Trophoblast cell (in vitro differentiated cells and primary cell): ENCODE measurements around the gene KCNH2.

ENCODE experiments used
- DNase-seq, 2 donors: peaks; one replicate each; pipeline ENCODE4 v3.0.0-alpha.2; 2016
- H2AFZ ChIP-seq: 2 replicates; pipeline ENCODE4 v1.6.1; 2013; ENCODE audit warnings: low read length, moderate library complexity, mild to moderate bottlenecking; ENCODE audit not compliant: insufficient read depth, poor library complexity
- H2AK5ac ChIP-seq: 2 replicates; pipeline ENCODE4 v1.6.1; 2013; ENCODE audit warnings: mild to moderate bottlenecking, low read length
- H2BK120ac ChIP-seq: 2 replicates; pipeline ENCODE4 v1.6.1; 2013; ENCODE audit warnings: low read length, mild to moderate bottlenecking, moderate library complexity; ENCODE audit not compliant: insufficient read depth, poor library complexity
- H2BK12ac ChIP-seq: 2 replicates; pipeline ENCODE4 v1.6.1; 2013; ENCODE audit warnings: mild to moderate bottlenecking, low read length, moderate library complexity
- H2BK5ac ChIP-seq: 2 replicates; pipeline ENCODE4 v1.6.1; 2013; ENCODE audit warnings: low read length, low read depth, moderate library complexity, mild to moderate bottlenecking; ENCODE audit not compliant: poor library complexity
- H3K14ac ChIP-seq: 2 replicates; pipeline ENCODE4 v1.6.1; 2013; ENCODE audit warnings: mild to moderate bottlenecking, low read length
- H3K18ac ChIP-seq: 2 replicates; pipeline ENCODE4 v1.6.1; 2013; ENCODE audit warnings: mild to moderate bottlenecking, low read length
- H3K23ac ChIP-seq: 2 replicates; pipeline ENCODE4 v1.6.1; 2013; ENCODE audit warnings: low read length
- H3K27ac ChIP-seq: 2 replicates; pipeline ENCODE4 v1.5.1; 2013; ENCODE audit warnings: low read depth, mild to moderate bottlenecking, inconsistent platforms, low read length, moderate library complexity
- H3K27me3 ChIP-seq: 2 replicates; pipeline ENCODE4 v1.6.1; 2013; ENCODE audit warnings: inconsistent platforms, mild to moderate bottlenecking, low read length, moderate library complexity; ENCODE audit not compliant: insufficient read depth
- H3K36me3 ChIP-seq, 2 experiments: 1 replicate in 1 of 2; 2 replicates in 1 of 2; pipeline ENCODE4 v1.6.1; 2013; ENCODE audit warnings: low read length in 2 of 2, mild to moderate bottlenecking in 2 of 2, moderate library complexity in 1 of 2; ENCODE audit not compliant: insufficient read depth in 2 of 2, control insufficient read depth in 1 of 2
- H3K4ac ChIP-seq: 2 replicates; pipeline ENCODE4 v1.6.1; 2013; ENCODE audit warnings: low read depth, mild to moderate bottlenecking, low read length, moderate library complexity
- H3K4me1 ChIP-seq, 2 experiments: 1 replicate in 1 of 2; 2 replicates in 1 of 2; pipeline ENCODE4 v1.6.1; 2013; ENCODE audit warnings: low read length in 2 of 2, mild to moderate bottlenecking in 2 of 2, moderate library complexity in 1 of 2; ENCODE audit not compliant: insufficient read depth in 2 of 2, control insufficient read depth in 1 of 2
- H3K4me2 ChIP-seq: 2 replicates; pipeline ENCODE4 v1.6.1; 2013; ENCODE audit warnings: inconsistent platforms, mild to moderate bottlenecking, low read length, moderate library complexity
- H3K4me3 ChIP-seq: 2 replicates; pipeline ENCODE4 v1.5.1; 2013; ENCODE audit warnings: mild to moderate bottlenecking, low read depth, low read length, inconsistent platforms
- H3K79me1 ChIP-seq: one replicate; pipeline ENCODE4 v1.6.1; 2013; ENCODE audit warnings: low read length
- H3K79me2 ChIP-seq: 2 replicates; pipeline ENCODE4 v1.6.1; 2013; ENCODE audit warnings: low read length, mild to moderate bottlenecking; ENCODE audit not compliant: control insufficient read depth, insufficient read depth, poor library complexity
- H3K9ac ChIP-seq: 2 replicates; pipeline ENCODE4 v1.6.1; 2013; ENCODE audit warnings: mild to moderate bottlenecking, low read length
- H3K9me3 ChIP-seq: 2 replicates; pipeline ENCODE4 v1.6.1; 2013; ENCODE audit warnings: low read depth, mild to moderate bottlenecking, control low read depth, inconsistent platforms, low read length; ENCODE audit not compliant: insufficient read depth
- H4K12ac ChIP-seq: 2 replicates; pipeline ENCODE4 v1.6.1; 2013; ENCODE audit warnings: low read depth, mild to moderate bottlenecking, low read length, moderate library complexity
- H4K8ac ChIP-seq: 2 replicates; pipeline ENCODE4 v1.6.1; 2013; ENCODE audit warnings: low read depth, mild to moderate bottlenecking, low read length, moderate library complexity
- H4K91ac ChIP-seq: one replicate; pipeline ENCODE4 v1.6.1; 2013; ENCODE audit warnings: low read depth, mild to moderate bottlenecking, low read length, moderate library complexity
- WGBS: extraction: QIAGEN DNeasy Blood & Tissue Kit; methylation state at CpG from one replicate; pipeline ENCODE4 v1.1.7; 2013; ENCODE audit warnings: missing lambda C conversion rate; ENCODE audit not compliant: insufficient read length, insufficient coverage; ENCODE audit errors: extremely low coverage; 5-methylcytosine and 5-hydroxymethylcytosine counted together

Gene KCNH2

DNA sequence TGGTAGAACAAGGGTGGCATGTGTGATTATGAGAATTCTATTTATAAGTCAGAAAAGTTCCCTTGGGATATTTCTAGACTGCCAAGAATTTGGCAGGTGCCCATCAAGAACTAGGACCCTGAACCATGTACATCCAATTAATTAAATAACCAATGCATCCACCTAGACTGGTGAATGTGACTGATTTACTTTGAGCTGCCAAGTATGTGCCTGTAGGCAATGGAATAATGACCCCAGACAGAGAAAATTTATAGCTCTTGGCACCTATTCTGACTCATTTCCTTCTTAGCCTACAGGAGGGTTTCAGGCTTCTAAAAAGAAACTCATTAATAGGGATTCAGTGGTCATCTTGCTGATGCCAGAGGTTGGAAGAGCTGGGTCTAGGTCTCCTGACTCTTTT lies 54.9 kb downstream of the KCNH2 start:
- Histone ChIP-seq H2BK120ac (no peak overlapping the region), H3K36me3 (no peaks in the 10 kb centered on the region), H3K14ac (no peak overlapping the region), H3K79me1 (no peaks in the 10 kb centered on the region), H2AK5ac (no peak overlapping the region), H3K27ac (no peak overlapping the region), H2BK5ac (no peak overlapping the region), H3K27me3 (no peaks in the 10 kb centered on the region), H4K12ac (no peak overlapping the region), H3K9ac (no peak overlapping the region), H3K4ac (no peak overlapping the region), H3K18ac (no peak overlapping the region), H2AFZ (no peak overlapping the region), H3K4me2 (no peak overlapping the region), H4K91ac (no peak overlapping the region), H3K79me2 (no peaks in the 10 kb centered on the region), H3K23ac (no peak overlapping the region), H3K9me3 (no peaks in the 10 kb centered on the region), H4K8ac (no peak overlapping the region), H3K4me3 (no peak overlapping the region), H3K4me1 (no peaks in the 10 kb centered on the region), H2BK12ac (no peak overlapping the region)
- no peak for DNase-seq

DNA sequence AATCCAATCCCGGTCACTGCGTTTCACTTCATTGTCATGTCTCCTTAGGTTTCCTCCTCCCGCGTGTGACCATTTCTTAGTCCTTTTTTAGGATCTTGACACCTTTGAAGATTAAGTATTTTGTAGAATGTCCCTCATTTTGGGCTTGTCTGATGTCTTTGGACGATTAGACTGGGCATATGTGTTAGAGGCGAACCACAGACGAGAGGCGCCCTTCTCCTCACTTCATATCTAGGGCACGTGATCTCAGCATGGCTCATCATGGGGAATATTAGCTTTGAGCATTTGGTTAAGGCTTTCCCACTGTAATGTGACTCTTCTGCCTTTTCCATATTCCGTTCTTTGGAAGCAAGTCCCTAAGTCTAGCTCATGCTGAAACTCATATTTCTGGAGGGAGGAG lies 59.0 kb downstream of the KCNH2 start:
- H3K14ac ChIP-seq, result no peak overlapping the region
- no peak overlapping the region for H2BK5ac ChIP-seq
- H3K9ac ChIP-seq, result no peak overlapping the region
- H2BK120ac ChIP-seq, result no peak overlapping the region
- H3K4ac ChIP-seq, result no peak overlapping the region
- no peak overlapping the region for H4K12ac ChIP-seq
- H3K27me3 ChIP-seq, result no peaks in the 10 kb centered on the region
- no peak for DNase-seq
- no peak overlapping the region for H2BK12ac ChIP-seq
- no peak overlapping the region for H2AK5ac ChIP-seq
- no peak overlapping the region for H3K23ac ChIP-seq
- H3K27ac ChIP-seq, result no peak overlapping the region
- no peak overlapping the region for H4K8ac ChIP-seq
- H2AFZ ChIP-seq, result no peak overlapping the region
- no peaks in the 10 kb centered on the region for H3K79me1 ChIP-seq
- H3K18ac ChIP-seq, result no peak overlapping the region
- no peak overlapping the region for H4K91ac ChIP-seq
- no peaks in the 10 kb centered on the region for H3K4me1 ChIP-seq
- H3K36me3 ChIP-seq, result no peaks in the 10 kb centered on the region
- no CpG with 5 or more reads among the region's 10 CpGs for WGBS
- no peaks in the 10 kb centered on the region for H3K79me2 ChIP-seq
- H3K4me3 ChIP-seq, result no peak overlapping the region
- H3K9me3 ChIP-seq, result no peaks in the 10 kb centered on the region
- no peak overlapping the region for H3K4me2 ChIP-seq

DNA sequence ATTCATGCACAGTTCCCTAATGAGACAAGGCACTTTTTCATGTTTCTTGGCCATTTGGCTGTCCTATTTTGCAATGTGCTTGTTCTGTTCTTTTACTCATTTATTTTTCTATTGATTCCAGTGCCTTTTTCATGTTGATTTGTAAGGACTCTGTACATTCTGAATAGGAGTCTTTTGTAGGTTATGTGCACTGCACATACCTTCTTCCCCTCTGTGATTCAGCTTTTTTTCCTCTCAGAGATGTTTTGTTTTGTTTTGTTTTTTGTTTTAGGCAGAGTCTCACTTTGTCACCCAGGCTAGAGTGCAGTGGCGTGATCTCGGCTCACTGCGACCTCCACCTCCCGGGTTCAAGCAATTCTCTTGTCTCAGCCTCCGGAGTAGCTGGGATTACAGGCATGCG lies 59.7 kb downstream of the KCNH2 start:
- no peak overlapping the region for H2AFZ ChIP-seq
- no peak overlapping the region for H3K4me2 ChIP-seq
- no CpG with 5 or more reads among the region's 6 CpGs for WGBS

DNA sequence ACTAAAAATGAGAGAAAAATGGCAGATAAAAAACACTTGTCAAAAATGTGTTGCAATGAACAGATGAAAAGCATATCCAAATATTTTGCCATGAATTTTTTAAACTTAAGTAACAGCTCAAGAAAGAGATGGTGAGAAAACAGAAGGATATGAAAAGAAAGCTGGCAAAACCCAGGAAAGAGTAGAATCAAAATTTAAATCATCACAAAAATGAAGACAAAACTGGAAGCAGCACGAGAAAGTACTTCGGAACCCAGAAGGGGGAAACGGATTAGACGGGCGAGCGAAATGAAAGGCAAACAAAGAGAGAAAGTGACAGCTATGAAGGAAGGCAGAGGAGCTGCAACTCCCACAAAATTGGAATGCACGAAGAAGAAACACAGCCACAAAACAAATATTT lies 60.2 kb downstream of the KCNH2 start:
- no peak overlapping the region for H2BK5ac ChIP-seq
- no peak overlapping the region for H3K4me3 ChIP-seq
- no peak overlapping the region for H3K27ac ChIP-seq
- H2BK120ac ChIP-seq, result no peak overlapping the region
- no peak overlapping the region for H3K4me2 ChIP-seq
- no peaks in the 10 kb centered on the region for H3K36me3 ChIP-seq
- H3K9me3 ChIP-seq, result no peaks in the 10 kb centered on the region
- H3K14ac ChIP-seq, result no peak overlapping the region
- no peak overlapping the region for H3K4ac ChIP-seq
- no peak for DNase-seq
- H3K4me1 ChIP-seq, result no peaks in the 10 kb centered on the region
- no CpG with 5 or more reads among the region's 7 CpGs for WGBS
- no peaks in the 10 kb centered on the region for H3K79me2 ChIP-seq
- H2AFZ ChIP-seq, result no peak overlapping the region
- no peak overlapping the region for H4K8ac ChIP-seq
- no peak overlapping the region for H3K9ac ChIP-seq
- H2BK12ac ChIP-seq, result no peak overlapping the region
- H4K12ac ChIP-seq, result no peak overlapping the region
- H3K23ac ChIP-seq, result no peak overlapping the region
- no peak overlapping the region for H2AK5ac ChIP-seq
- H4K91ac ChIP-seq, result no peak overlapping the region
- H3K79me1 ChIP-seq, result no peaks in the 10 kb centered on the region
- no peaks in the 10 kb centered on the region for H3K27me3 ChIP-seq
- H3K18ac ChIP-seq, result no peak overlapping the region

More for the DNA sequence above, 59.7 kb downstream of the KCNH2 start:
- Histone ChIP-seq H3K18ac (no peak overlapping the region), H3K36me3 (no peaks in the 10 kb centered on the region), H3K27me3 (no peaks in the 10 kb centered on the region), H2BK12ac (no peak overlapping the region), H3K14ac (no peak overlapping the region), H3K79me1 (no peaks in the 10 kb centered on the region), H3K4ac (no peak overlapping the region), H3K4me3 (no peak overlapping the region), H2BK5ac (no peak overlapping the region), H3K27ac (no peak overlapping the region), H4K91ac (no peak overlapping the region), H3K9me3 (no peaks in the 10 kb centered on the region), H2BK120ac (no peak overlapping the region), H3K4me1 (no peaks in the 10 kb centered on the region), H2AK5ac (no peak overlapping the region), H4K8ac (no peak overlapping the region), H4K12ac (no peak overlapping the region), H3K23ac (no peak overlapping the region), H3K9ac (no peak overlapping the region), H3K79me2 (no peaks in the 10 kb centered on the region)
- no peak for DNase-seq

DNA sequence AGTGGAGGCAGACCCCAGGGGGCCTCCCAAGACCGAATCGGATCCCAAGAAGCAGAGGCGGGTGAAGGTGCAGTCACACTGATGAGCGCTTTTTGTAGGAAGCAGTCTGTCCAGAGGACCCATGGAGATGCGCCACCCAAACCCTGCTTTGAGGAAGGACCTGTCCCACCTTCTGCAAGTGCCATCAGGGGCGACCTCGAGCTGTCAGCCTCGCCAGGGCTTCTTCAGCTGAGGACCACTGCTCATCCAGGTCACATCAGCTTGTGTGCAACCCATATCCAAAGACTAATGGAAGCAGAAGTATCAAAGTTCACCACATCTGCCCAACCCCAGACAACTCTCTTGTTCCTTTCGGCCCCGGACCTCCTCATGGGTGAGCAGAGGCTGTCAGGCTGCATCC lies 61.5 kb downstream of the KCNH2 start:
- Histone ChIP-seq H3K36me3 (no peaks in the 10 kb centered on the region), H2AFZ (no peak overlapping the region), H3K4me1 (no peaks in the 10 kb centered on the region), H3K9me3 (no peaks in the 10 kb centered on the region), H2AK5ac (no peak overlapping the region), H3K4me3 (no peak overlapping the region), H3K9ac (no peak overlapping the region), H4K91ac (no peak overlapping the region), H3K4me2 (no peak overlapping the region), H3K27me3 (no peaks in the 10 kb centered on the region), H2BK12ac (no peak overlapping the region), H3K4ac (no peak overlapping the region), H2BK120ac (no peak overlapping the region), H3K14ac (no peak overlapping the region), H4K12ac (no peak overlapping the region), H3K79me1 (no peaks in the 10 kb centered on the region), H3K23ac (no peak overlapping the region), H3K27ac (no peak overlapping the region), H3K18ac (no peak overlapping the region), H2BK5ac (no peak overlapping the region), H4K8ac (no peak overlapping the region), H3K79me2 (no peaks in the 10 kb centered on the region)
- WGBS, result no CpG with 5 or more reads among the region's 10 CpGs
- no peak for DNase-seq
